SK-N-SH treated with all-trans-retinoic acid at 6 μM for 48 hours (cell line): ENCODE data around the gene LRRC4C.

Experiments used
- ATAC-seq: fragments of 200-7000 bp; cut with Tn5 transposase; 3 replicates; pipeline ENCODE4 v1.9.1; 2020; ENCODE audit warnings: mild to moderate bottlenecking, moderate library complexity
- ARNTL ChIP-seq: fragments of 450-650 bp; formaldehyde crosslinking; IDR thresholded peaks from 2 replicates; pipeline ENCODE4 v1.5.0; 2020; ENCODE audit warnings: low read depth, mild to moderate bottlenecking, moderate library complexity, borderline replicate concordance
- BACH2 ChIP-seq: fragments of 250-450 bp; sonication (Bioruptor Pico); IDR thresholded peaks from 2 replicates; pipeline ENCODE4 v1.9.0; 2021; ENCODE audit warnings: mild to moderate bottlenecking, borderline replicate concordance
- CREB5 ChIP-seq: fragments of 250-450 bp; sonication (Bioruptor Pico); IDR thresholded peaks from 2 replicates; pipeline ENCODE4 v1.5.1; 2020; ENCODE audit warnings: low read depth, mild to moderate bottlenecking, moderate library complexity
- CSDC2 ChIP-seq: fragments of 250-450 bp; sonication (Bioruptor Pico); IDR thresholded peaks from 2 replicates; pipeline ENCODE4 v1.5.0; 2020; ENCODE audit warnings: mild to moderate bottlenecking, moderate library complexity
- CSRNP3 ChIP-seq: fragments of 250-450 bp; sonication (Bioruptor Pico); IDR thresholded peaks from 2 replicates; pipeline ENCODE4 v1.5.1; 2021; ENCODE audit warnings: mild to moderate bottlenecking, moderate library complexity
- ESRRG ChIP-seq: fragments of 250-450 bp; sonication (Bioruptor Pico); IDR thresholded peaks from 2 replicates; pipeline ENCODE4 v1.6.1; 2021; ENCODE audit warnings: mild to moderate bottlenecking
- GLIS3 ChIP-seq: fragments of 250-450 bp; sonication (Bioruptor Pico); IDR thresholded peaks from 2 replicates; pipeline ENCODE4 v1.5.0; 2020; ENCODE audit warnings: mild to moderate bottlenecking, moderate library complexity
- ISL1 ChIP-seq: fragments of 250-450 bp; sonication (Bioruptor Pico); IDR thresholded peaks from 2 replicates; pipeline ENCODE4 v2.1.2; 2022; ENCODE audit warnings: mild to moderate bottlenecking, moderate library complexity
- OSR1 ChIP-seq: fragments of 250-450 bp; sonication (Bioruptor Pico); IDR thresholded peaks from 2 replicates; pipeline ENCODE4 v1.8.0; 2022; ENCODE audit warnings: moderate library complexity, mild to moderate bottlenecking, inconsistent platforms
- POU6F1 ChIP-seq: fragments of 250-450 bp; sonication (Bioruptor Pico); IDR thresholded peaks from 2 replicates; pipeline ENCODE4 v1.8.0; 2021; ENCODE audit warnings: low read depth, mild to moderate bottlenecking, moderate library complexity, borderline replicate concordance
- PPARA ChIP-seq: fragments of 250-450 bp; sonication (Bioruptor Pico); IDR thresholded peaks from 2 replicates; pipeline ENCODE4 v1.5.0; 2020; ENCODE audit warnings: mild to moderate bottlenecking, borderline replicate concordance
- RARB ChIP-seq: fragments of 250-450 bp; sonication (Bioruptor Pico); IDR thresholded peaks from 2 replicates; pipeline ENCODE4 v1.8.0; 2021; ENCODE audit warnings: mild to moderate bottlenecking, moderate library complexity
- SNAI2 ChIP-seq: fragments of 250-450 bp; sonication (Bioruptor Pico); IDR thresholded peaks from 2 replicates; pipeline ENCODE4 v1.5.0; 2020; ENCODE audit warnings: mild to moderate bottlenecking, moderate library complexity
- TCF4 ChIP-seq: fragments of 250-450 bp; sonication (Bioruptor Pico); IDR thresholded peaks from 2 replicates; pipeline ENCODE4 v1.8.0; 2021; ENCODE audit warnings: mild to moderate bottlenecking, moderate library complexity, borderline replicate concordance
- TOX ChIP-seq: fragments of 250-450 bp; sonication (Bioruptor Pico); IDR thresholded peaks from 2 replicates; pipeline ENCODE4 v1.8.0; 2021; ENCODE audit warnings: mild to moderate bottlenecking, moderate library complexity, borderline replicate concordance
- TSHZ2 ChIP-seq: fragments of 250-450 bp; sonication (Bioruptor Pico); IDR thresholded peaks from 2 replicates; pipeline ENCODE4 v1.5.0; 2020; ENCODE audit warnings: mild to moderate bottlenecking, moderate library complexity
- ZC3H10 ChIP-seq: fragments of 250-450 bp; sonication (Bioruptor Pico); IDR thresholded peaks from 2 replicates; pipeline ENCODE4 v1.5.1; 2021; ENCODE audit warnings: mild to moderate bottlenecking, moderate library complexity
- ZFP3 ChIP-seq: fragments of 250-450 bp; sonication (Bioruptor Pico); IDR thresholded peaks from 2 replicates; pipeline ENCODE4 v1.5.0; 2020; ENCODE audit warnings: mild to moderate bottlenecking, moderate library complexity
- ZFP30 ChIP-seq: fragments of 450-650 bp; formaldehyde crosslinking; IDR thresholded peaks from 2 replicates; pipeline ENCODE4 v1.5.0; 2022; ENCODE audit warnings: mild to moderate bottlenecking, moderate library complexity
- ZNF565 ChIP-seq: fragments of 450-650 bp; formaldehyde crosslinking; conservative IDR thresholded peaks from 2 replicates; pipeline ENCODE4 v1.5.0; 2020; ENCODE audit warnings: low read depth, mild to moderate bottlenecking, moderate library complexity
- ZNF70 ChIP-seq: fragments of 450-650 bp; formaldehyde crosslinking; IDR thresholded peaks from 2 replicates; pipeline ENCODE4 v1.5.0; 2020; ENCODE audit warnings: mild to moderate bottlenecking, moderate library complexity
- ZNF8 ChIP-seq: fragments of 450-650 bp; formaldehyde crosslinking; IDR thresholded peaks from 2 replicates; pipeline ENCODE4 v1.5.0; 2020; ENCODE audit warnings: mild to moderate bottlenecking, moderate library complexity

LRRC4C gene

GRCh38 chr11:40403321-40403720, 1056.1 kb downstream of the LRRC4C start:
- TF ChIP-seq CREB5 (CRISPR knock-in tag), result no peak
- no peak for TF ChIP-seq OSR1 (CRISPR knock-in tag)
- TF ChIP-seq TCF4 (CRISPR knock-in tag), result no peak
- no peak for TF ChIP-seq ZFP3 (CRISPR knock-in tag)
- TF ChIP-seq POU6F1 (CRISPR knock-in tag), result no peak
- no peak for TF ChIP-seq CSRNP3 (CRISPR knock-in tag)
- no peak for TF ChIP-seq ISL1 (CRISPR knock-in tag)
- no peak for TF ChIP-seq TOX
- no peak for TF ChIP-seq RARB (CRISPR knock-in tag)
- TF ChIP-seq CSDC2 (CRISPR knock-in tag), result no peak
- TF ChIP-seq ZNF8 (CRISPR knock-in tag), result no peak
- no peak for TF ChIP-seq ZFP30 (CRISPR knock-in tag)
- TF ChIP-seq ZNF565 (CRISPR knock-in tag), result no peak
- no peak for TF ChIP-seq PPARA (CRISPR knock-in tag)
- no peak for TF ChIP-seq BACH2 (CRISPR knock-in tag)
- TF ChIP-seq, all 23 proteins: peak for 0
- ATAC-seq, result no peak

- TF ChIP-seq TSHZ2 (CRISPR knock-in tag) (no peak), ESRRG (CRISPR knock-in tag) (no peak), BACH2 (CRISPR knock-in tag) (no peak), ZC3H10 (CRISPR knock-in tag) (no peak), ZNF565 (CRISPR knock-in tag) (no peak), ZNF70 (no peak), ZFP3 (CRISPR knock-in tag) (no peak)
- ATAC-seq, result peak; percentile 56
These were observed 1058.2 kb downstream of the LRRC4C start for GRCh38 chr11:40401132-40401853.

- TF ChIP-seq ZNF70, result no peak
- TF ChIP-seq OSR1 (CRISPR knock-in tag), result no peak
- TF ChIP-seq SNAI2 (CRISPR knock-in tag), result no peak
- TF ChIP-seq PPARA (CRISPR knock-in tag), result no peak
- no peak for TF ChIP-seq ZC3H10 (CRISPR knock-in tag)
- no peak for TF ChIP-seq CSDC2 (CRISPR knock-in tag)
- TF ChIP-seq RARB (CRISPR knock-in tag), result no peak
- TF ChIP-seq TCF4 (CRISPR knock-in tag), result no peak
- TF ChIP-seq ISL1 (CRISPR knock-in tag), result no peak
- no peak for TF ChIP-seq ARNTL (CRISPR knock-in tag)
- no peak for TF ChIP-seq POU6F1 (CRISPR knock-in tag)
- TF ChIP-seq GLIS3 (CRISPR knock-in tag), result no peak
- no peak for TF ChIP-seq TSHZ2 (CRISPR knock-in tag)
- TF ChIP-seq ESRRG (CRISPR knock-in tag), result no peak
- no peak for TF ChIP-seq ZFP30 (CRISPR knock-in tag)
- ATAC-seq, result peak; percentile 47
These were observed 1062.3 kb downstream of the LRRC4C start for GRCh38 chr11:40397141-40397540.
